Right lung (tissue), 5 donors: ENCODE results near the gene MGAT4C. TPM values are rescaled to one million over a fixed set of nuclear protein-coding genes. Genes with fewer than 3 reads are reported as not detected.
A peak's percentile ranks its signal among the peaks of the same experiment; 100 is the strongest.

ENCODE experiments used
- DNase-seq, 2 donors: peaks; one replicate each; pipeline ENCODE4 v3.0.0-alpha.2; 2013
- polyA plus RNA-seq, 5 donors: library from polyadenylated mRNA; unstranded; fragments of 120-200 nt; gene quantifications; one replicate each; pipeline versions ENCODE4 v1.2.1 to v1.2.3, GENCODE V29; 2013; ENCODE audit warnings: inconsistent platforms in 1 of 5, low replicate concordance in 1 of 5; ENCODE audit not compliant: insufficient read length in 5 of 5, insufficient read depth in 1 of 5

Gene MGAT4C
- polyA plus RNA-seq, 5 donors: 0.27 to 1.8 (median 0.78) TPM

DNA sequence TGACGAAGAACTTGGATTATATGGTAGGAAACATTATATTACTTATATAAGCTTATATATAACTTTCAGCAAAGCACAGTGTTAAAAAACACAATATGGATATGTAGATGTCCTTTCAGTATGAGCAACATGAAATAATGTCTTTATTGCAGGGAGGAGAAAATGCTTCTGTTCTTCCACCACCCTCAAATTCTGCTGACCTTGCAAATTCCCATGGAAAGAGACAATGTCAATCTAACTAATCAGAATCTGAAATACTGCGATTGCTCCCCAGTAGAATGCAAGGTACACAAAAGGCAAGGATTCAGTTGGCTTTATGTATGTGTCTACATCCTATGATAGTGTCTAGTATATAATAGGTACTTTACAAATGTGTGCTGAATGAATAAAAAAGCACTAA is 26.4 kb downstream of the MGAT4C start:
- DNase-seq: no peak

DNA sequence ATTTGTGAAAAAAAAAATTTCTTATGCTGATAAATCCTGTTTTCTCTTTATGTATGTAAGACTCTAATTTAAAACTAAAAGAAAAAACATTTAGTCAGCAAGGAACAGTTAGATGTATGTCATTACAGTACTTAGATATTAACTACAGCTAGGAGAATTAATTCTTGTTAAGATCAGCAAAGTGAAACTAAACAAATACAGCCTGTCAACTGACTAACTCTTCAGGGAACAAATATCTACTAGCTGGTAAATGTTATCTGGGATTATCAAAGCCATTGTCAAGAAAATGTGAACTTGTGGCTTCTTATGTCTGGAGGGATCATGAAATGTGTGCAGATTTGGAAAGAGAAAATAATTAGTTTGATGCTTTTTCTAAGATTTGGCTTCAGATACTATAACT is 27.5 kb downstream of the MGAT4C start:
- no peak for DNase-seq

DNA sequence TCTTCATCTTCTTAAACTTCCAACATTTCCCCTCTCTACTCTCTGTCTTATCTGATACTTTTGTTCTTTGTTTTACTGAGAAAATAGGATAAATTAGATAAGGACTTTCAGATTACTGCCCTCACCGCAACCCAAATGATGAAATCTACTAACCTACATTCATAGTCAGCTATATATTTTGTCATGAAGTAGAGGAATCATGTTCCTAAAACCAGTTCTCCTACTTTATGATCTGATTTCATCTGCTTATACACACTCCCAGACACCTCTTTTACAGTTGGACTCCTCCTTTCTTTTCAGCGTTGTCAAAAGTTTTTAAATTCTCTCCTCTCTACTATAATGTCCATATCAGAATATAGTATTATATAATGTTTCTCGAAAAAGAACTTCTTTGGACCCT is 29.7 kb downstream of the MGAT4C start:
- no peak for DNase-seq

DNA sequence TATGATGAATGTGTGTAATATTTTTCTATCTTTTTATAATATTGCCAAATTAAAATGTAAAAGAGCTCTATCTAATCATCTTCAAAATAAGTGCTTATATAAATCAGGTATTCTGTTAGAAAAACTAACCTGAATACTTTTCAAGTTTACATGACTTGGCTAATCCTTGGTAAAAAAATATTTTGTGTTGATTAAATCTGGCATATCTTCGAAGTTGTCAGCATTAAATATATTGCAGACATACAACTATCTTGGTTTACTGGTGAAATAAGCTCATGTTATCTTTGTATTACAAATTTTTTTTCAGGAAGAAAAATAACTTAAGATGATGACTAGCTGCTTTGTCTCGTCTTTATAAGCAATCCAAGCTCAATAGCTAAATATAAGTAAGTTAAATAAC is 39.6 kb downstream of the MGAT4C start:
- DNase-seq: no peak

DNA sequence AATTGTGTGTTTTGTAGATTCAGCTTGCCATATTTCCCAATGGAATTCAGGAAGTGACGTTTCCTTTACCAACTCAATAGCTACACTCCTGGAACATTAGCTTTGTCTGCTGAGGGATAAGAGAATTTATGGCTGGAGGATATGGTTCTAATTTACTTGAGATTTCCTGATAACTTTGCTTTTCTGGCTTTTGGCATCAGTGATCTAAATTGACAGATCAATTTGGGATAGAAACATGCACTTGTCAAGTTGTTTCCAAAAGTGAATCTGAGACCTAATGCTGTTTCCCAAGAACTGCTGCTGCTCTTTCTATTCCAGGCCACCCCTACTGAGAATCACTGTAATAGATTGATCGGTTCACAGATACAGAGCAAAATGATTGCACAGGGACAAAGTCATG is 43.2 kb downstream of the MGAT4C start:
- no peak for DNase-seq

DNA sequence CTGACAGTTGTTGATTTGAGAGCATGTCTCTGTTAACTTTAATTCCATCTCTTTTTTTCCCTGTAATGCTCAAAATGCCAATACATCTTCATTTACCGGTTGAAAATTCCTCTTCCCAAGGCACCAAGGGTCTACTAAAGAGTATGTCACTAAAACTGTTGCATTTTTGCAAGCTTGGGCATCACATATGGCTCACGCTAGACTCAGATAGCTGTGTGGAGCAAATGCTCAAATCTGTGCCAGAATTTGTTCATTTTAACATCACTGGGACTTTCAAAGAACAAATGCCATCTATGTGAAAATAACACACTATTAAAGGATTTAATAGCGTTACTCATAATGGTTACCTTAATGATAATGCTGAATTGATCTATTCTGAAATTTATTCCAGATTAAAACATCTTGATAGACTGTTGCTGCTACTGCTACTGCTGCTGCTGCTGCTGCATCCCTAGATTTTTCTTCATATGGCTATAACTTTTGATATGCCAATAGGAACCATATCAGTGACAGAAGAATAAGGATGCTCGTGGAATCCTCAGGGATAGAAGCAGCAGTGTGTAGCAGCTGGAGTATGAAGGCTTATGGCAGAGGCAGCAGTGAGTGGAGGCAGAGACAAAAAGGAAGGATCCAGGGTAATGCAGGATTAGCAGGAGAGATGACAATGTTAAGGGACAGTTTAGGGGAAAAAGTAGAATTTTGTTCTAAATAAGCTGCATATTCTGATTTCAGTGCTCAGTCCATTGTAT is 57.3 kb downstream of the MGAT4C start:
- no peak for DNase-seq

DNA sequence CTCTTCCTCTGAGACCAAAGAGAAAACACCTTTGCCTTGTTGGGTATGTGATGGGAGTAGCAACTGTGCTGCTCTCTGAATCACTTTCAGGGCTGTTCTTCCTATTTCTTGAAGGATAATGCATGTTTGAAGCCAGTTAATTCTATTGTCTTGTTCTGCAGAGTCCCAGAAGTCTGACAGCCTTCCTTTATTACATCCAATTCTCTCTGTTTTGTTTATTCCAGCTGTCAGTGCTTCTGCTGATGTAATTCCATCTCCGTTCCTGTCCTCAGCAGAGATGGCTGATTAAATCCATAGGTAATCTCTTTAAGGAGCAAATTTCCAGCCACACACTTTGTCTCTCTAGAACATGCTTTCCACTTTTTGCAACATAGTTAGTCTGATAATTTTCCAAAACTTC is 59.7 kb downstream of the MGAT4C start:
- DNase-seq: no peak

DNA sequence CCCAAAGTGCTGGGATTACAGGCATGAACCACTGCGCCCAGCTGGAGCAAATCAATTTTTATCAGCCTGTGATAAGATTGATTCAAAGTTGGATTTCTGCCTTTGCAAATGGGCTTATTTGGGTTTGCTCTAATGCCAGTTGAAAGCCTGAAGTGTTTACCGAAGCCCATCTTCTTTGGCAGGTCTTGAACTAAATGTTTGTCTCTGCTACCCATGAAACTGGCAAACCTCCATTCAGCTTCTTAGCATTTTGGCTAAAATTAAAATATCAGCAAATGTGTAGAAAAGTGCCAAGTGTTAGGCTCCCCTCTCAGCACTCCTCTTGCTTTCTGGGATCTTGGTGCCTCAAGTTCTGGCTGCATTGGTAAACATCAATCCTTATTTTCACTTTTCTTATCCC is 61.5 kb downstream of the MGAT4C start:
- DNase-seq: no peak

DNA sequence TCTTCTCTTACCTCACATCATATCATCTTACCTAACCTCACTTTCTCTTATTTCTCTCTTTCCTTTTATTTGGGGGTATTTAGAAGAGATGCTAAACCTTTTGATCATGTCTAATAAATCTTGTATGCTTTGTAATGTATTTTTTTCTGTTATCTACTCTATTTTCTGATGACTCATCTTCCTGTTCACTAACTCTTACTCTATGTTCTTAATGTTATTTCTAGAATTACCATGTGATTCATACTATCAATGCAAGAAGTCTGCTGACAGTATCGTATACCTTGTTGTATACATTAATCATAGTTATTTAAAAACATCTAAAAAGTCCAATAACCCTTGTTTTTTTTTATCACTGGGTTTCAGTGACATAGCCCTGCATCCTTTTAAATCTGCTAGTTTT is 62.3 kb downstream of the MGAT4C start:
- no peak for DNase-seq

DNA sequence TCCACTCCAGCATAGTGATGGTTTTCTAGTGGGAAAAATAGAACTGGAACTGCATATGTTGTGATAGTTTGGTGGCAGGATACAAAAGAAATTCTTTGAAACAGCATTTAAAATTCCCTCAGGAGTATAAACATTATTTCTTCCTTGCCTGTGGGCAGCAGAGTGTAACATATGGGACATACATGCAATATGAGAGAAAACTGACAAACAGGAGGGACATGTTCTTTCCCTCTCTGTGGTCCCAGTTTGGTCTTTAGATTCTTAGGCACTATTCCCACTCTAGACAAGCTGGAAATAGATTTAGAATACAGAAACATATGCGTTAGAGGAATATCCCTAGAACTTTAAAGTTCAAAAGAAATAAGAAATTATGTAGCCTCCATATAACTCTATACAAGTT is 68.0 kb downstream of the MGAT4C start:
- no peak for DNase-seq

DNA sequence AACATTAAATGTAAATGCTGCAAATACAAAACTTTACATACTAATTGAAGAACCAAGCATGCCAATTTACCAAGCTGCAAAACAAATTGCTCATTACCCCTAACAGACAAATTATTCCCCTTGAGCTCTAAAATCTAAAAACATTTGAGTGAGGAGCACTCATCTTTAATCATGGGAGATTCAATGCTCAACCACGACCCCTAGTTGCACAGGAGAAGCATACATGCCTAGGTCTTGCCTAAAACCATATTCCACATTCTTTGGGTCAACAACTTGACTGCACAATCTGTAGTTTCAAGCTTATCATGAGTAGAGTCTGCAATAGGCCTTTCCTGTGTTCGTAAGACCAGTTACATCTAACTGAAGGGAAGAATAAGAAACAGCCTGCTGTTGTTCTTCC is 69.7 kb downstream of the MGAT4C start:
- no peak for DNase-seq

DNA sequence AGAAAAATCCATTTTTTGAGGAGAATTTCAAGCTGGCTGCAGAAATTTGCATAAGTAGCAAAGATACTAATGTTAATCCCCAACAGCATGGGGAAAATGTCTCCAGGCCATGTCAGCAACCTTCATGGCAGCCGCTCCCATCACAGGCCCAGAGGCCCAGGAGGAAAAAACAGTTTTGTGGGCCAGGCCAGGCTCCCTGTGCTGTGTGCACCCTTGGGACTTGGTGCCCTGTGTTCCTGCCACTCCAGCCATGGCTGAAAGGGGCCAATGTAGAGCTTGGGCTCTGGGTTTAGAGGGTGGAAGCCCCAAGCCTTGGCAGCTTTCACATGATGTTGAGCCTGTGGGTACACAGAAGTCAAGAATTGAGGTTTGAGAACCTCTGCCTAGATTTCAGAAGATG is 76.3 kb downstream of the MGAT4C start:
- no peak for DNase-seq

DNA sequence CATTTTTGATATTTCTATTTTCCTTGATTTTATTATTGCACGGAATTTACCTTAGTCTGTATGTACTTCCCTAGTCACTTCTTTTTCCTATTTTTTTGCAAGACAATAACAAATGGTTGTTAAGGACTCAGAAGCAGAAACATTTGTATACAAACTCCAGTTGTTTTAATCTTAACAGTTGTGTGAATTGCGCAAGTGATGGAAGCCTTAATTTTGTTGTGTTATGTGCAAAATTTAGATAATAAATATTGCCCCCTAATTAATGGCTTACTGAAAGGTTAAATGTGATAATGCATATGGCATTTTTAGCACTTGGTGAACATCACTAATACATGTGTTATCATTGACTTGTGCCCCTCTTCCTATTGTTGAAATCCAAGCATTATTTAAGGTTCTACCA is 82.0 kb downstream of the MGAT4C start:
- DNase-seq: no peak

DNA sequence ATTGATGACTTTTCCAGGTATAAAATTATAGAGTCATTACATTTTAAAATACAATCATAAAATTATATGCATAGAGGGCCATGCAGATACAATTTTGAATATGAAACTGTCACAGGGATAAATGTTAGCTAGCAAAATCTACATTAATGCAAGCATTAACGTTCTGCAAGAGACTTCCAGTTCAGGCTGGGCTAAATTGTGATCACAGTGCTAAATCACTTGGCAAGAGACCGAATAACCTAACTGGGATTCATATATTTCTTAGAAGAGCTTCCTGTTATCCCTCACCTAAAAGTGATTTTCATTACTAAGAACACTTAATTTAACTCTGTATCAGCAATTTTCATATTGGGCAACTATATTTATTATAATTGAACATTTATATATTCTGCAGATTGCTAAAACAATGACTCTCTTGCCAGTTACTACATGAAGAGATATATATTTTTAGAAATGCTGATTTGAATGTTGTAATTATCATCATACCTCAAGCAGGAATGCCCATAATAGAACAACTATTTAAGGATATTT is 83.2 kb downstream of the MGAT4C start:
- no peak for DNase-seq

DNA sequence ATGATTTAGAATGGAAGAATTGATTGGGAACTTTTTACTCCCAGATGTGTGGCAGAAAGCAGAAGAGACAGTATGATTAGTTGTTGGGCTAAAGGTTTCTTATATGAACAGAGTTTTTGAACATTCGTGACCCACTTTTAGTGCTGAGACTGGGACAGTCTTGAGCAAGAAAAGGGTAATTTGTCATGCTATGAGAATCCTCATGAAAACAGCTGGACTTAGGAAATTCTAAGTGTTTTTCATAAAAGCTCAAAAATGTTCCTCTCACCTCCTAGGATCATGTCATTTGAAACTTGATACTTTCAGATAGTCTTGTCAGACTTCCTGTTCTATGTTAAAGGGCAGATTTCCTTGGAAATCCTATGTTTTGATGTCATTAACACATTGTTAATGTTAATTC is 86.1 kb downstream of the MGAT4C start:
- DNase-seq: peak; percentile 5 to 16

DNA sequence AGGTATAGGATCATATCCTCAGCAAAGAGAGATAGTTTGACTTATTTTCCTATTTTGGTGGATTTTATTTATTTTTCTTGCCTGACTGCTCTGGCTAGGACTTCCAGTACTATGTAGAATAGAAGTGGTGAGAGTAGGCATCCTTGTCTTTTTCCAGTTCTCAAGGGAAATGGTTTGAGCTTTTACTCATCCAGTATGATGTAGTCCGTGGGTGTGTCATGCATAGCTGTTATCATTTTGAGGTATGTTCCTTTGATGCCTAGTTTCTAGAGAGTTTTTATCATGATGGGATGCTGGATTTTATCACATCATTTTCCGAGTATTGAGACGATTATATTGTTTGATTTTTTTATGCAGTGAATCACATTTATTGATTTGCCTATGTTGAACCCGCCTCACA is 97.2 kb downstream of the MGAT4C start:
- no peak for DNase-seq

DNA sequence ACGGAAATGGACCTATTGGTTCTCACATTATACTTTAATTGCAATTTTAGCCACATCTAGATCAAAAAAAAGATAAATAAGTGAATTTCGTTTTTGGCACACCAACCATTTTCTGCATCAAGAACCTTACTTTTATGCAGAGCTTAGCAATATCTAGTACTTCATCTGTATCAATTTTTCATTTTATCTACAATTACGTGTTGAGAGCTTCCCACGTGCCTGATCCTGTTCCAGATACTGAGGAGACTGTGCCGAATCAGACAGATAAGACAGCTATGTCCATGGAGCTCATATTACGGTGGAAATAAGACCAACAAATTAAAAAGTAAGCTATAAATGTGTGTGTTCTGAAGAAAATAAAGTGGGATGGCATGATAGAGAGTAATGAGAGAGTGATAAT is 101.6 kb downstream of the MGAT4C start:
- no peak for DNase-seq

DNA sequence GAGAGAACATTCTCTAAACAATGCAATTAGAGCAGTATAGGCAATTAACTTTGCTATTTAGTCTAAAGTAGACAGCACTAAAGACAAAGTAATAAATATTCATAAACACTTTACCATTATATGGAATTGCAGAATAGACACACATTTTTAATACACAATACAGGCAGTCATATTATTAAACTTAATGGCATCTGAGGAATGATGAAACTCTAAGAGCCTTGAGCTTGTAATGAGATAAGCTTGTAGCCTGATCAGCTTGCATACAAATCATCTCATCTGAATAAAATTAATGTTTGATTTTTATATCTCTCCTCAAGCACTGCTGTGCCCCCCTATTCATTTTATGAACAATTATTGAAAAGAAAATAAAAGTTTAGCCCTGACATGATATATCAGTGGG is 107.6 kb downstream of the MGAT4C start:
- no peak for DNase-seq

DNA sequence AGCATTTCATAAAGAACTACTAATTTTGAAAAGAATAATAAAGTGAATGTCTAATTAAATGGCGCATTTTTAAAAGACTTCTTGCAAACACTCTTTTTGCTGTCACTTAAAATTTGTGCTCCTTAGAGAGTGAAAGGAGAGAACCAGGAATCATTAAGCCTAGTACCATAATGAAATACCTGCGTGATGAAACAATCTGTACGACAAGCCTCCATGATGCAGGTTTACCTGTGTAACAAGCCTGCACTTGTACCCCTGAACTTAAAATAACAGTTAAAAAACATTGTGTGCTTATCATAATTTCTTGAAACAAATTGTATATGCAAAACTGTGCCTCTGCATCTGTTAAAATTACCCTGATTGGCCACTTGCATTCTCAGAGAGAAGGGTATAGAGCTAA is 108.1 kb downstream of the MGAT4C start:
- DNase-seq: no peak

DNA sequence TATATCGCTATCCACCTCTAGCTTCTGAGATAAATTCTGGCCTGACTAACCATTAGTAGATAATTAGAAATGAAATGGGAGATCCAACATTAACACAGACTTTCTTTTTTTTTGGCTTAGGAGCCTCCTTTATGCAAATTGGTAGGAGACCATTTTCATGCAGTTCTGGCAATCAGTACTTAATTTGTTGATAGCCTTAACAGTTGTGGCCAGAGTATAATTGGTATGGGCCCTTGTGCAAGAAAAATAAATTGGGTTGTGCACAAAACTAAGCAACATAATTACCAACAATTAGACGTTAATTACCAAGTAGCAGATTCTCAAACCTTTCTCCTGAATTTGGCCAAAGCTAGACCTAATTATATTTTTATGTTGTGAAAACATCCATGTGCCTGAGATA is 111.0 kb downstream of the MGAT4C start:
- DNase-seq: no peak

DNA sequence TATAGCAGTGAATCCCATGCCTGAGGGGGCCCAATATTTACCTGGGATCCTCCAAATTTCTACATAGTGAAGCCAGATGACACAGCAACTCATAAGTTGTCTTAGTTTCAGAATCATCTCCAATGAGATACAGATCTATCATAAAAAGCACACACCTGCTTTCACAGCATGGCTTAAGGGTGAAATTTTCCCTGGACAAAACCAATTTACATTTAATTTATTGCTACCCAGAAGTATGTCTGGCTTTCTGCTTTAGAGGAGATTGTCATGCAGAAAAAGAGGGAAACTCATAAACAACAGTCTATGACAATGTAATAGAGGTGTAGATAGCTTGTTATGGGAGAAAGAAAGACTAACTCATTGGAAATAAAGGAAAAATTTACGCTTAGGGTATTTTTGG is 113.0 kb downstream of the MGAT4C start:
- DNase-seq: no peak

DNA sequence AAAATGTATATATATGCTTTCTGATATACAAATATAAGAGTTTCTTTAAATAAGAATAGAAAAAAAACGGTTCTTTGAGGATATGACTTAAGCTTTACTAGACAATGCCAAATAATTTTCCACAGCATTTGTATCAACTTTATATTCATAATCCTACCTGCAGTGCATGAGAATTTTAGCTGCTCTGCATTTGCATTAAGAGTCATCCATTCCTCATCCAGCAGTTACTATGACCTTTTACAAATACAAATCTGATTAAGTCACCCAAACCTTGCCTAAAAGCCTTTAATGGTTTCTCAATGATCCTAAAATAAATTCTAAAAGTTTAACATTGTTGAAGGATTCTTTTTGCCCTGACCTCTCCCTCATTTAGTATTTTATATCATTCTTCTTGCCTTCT is 116.5 kb downstream of the MGAT4C start:
- DNase-seq: no peak

DNA sequence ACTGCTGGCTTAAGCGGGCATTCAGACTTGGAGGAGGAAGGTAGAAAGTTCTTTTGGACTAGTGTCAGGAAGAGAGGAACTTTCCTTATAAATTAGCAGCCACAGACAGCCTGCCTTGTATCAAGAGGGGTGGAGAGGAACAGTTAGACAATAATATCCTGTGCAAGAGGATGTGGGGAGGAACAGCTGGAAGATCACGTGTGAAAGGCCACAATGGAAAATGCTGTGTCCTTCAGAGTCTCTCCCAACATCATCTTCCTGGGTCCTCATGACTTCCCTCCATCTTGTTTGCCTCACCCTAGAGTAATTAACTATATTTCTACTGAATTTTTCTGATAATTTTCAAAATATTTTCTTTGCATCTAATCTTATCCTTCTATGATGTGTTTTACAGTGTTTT is 117.4 kb downstream of the MGAT4C start:
- no peak for DNase-seq

DNA sequence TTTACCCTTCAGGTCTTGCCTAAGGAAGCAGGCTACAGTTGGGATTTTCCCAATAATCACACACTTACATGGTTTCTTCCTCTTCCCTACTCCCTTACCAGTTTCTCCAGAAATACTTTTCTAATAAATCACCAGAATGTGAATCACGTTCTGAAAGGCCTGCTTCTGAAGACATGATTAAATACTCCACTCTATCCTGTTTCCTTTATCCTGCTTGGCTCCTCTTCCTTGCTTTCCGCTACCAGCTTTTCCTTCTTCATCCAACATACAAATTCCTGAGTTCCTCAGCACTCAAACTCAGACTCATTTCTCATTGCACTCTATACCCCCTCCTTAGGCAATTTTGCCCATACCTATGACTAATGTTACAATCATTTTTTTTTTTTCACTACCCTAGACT is 118.3 kb downstream of the MGAT4C start:
- DNase-seq: no peak
